Lower leg skin (tissue), 3 donors: ENCODE measurements around the gene CKM.

ENCODE experiments used
- CTCF ChIP-seq, 3 donors: fragments of 450-650 bp; IDR thresholded peaks; one replicate each; pipeline ENCODE4 v1.5.1; 2016; ENCODE audit warnings: antibody characterized with exemption in 3 of 3, mild to moderate bottlenecking in 3 of 3, moderate library complexity in 2 of 3
- POLR2A ChIP-seq, 2 donors: fragments of 450-650 bp; IDR thresholded peaks; one replicate each; pipeline ENCODE4 v1.6.1; 2016 to 2017; ENCODE audit warnings: antibody characterized with exemption in 2 of 2, mild to moderate bottlenecking in 1 of 2, moderate library complexity in 1 of 2

DNA sequence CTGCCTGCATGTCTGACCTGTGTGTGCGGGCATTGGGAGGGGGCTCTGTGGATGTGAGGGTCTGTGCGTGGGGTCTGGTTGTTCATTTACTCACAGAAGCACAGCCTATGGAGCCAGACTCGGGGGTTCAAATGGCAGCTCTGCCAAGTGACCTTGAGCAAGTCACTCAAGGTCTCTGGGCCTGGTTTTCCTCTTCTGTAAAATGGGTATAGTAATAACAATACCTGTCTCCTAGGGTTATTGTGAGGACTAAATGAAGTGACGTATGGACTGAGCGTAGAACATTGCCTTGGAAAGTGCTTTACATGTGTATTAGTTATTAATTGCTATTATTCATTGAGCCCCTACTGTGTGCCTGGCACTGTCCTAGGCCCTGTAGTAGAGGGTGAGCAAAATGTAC lies 24.4 kb downstream of the CKM start:
- no peak for TF ChIP-seq CTCF (IDR thresholded peaks at IDR 0.05)
- no peak for TF ChIP-seq POLR2A (IDR thresholded peaks at IDR 0.05)
